HG03064 (cell line): ENCODE results near the gene ADGRG1.
"Not testable (repeated sequence)": the region's sequence is repeated elsewhere in the genome, so short reads cannot be mapped to it uniquely, and the experiment has no call there.

Source experiments
- ATAC-seq: cut with Tn5 transposase; IDR thresholded peaks from one replicate; pipeline ENCODE4 v1.9.1; 2021; ENCODE audit warnings: low read depth; ENCODE audit not compliant: unreplicated experiment

Gene ADGRG1

GRCh38 chr16:57712569-57712968 is 84.1 kb downstream of the ADGRG1 start:
- ATAC-seq, result not testable (repeated sequence)

GRCh38 chr16:57713596-57713995 is 85.2 kb downstream of the ADGRG1 start:
- no peak for ATAC-seq

- ATAC-seq, result no peak
Observed at GRCh38 chr16:57714047-57714446, 85.6 kb downstream of the ADGRG1 start.
